GM18858 (cell line): ENCODE results near the gene CTSG.
"Not testable (repeated sequence)": the region's sequence is repeated elsewhere in the genome, so short reads cannot be mapped to it uniquely, and the experiment has no call there.

Experiments used
- ATAC-seq: cut with Tn5 transposase; IDR thresholded peaks from one replicate; pipeline ENCODE4 v1.9.1; 2021; ENCODE audit not compliant: unreplicated experiment

CTSG gene

GRCh38 chr14:24549064-24549463 lies 27.0 kb downstream of the CTSG start:
- not testable (repeated sequence) for ATAC-seq

DNA sequence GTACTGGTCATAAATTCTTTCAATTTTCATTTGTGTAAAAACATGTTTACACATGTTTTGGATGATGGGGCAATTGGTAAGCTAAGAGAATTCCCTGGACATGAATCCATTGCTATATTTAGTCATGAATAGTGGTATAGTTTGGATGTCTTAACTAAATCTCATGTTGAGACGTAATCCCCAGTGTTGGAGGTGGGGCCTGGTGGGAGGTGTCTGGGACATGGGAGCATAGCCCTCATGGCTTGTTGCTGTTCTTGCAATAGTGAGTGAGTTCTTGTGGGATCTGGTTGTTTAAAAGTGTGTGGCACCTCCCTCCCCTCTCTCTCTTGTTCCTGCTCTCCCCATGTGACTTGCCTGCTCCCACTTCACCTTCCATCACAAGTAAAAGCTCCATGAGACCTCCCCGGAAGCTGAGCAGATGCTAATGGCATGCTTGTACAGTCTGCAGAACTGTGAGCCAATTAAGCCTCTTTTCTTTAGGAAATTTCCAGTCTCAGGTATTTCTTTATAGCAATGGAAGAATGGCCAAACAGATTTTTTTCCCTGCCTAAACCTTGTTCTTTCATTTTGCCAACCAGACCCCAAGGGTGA lies 33.6 kb downstream of the CTSG start:
- no peak for ATAC-seq

- no peak for ATAC-seq
Observed at GRCh38 chr14:24535737-24536136, 40.3 kb downstream of the CTSG start.

DNA sequence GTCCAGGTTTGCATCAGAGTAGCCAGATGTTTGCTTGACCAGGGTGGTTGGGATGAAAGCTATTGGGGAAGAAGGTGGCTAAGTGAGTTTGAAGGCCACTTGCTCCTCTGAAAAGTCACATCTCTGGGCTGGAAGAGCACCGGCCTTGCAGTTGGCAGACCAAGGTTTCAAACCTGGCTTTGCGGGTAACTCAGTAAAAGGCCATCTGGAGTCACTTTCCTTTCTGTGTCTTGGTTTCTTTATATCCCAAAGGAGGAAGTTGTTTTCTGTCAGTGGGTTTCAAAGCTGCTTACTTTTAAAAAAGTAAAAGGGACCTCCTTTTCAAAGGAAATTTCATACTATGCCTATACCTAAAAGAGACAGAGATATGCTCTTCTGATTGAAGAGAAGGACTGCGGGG lies 41.8 kb downstream of the CTSG start:
- no peak for ATAC-seq

- not testable (repeated sequence) for ATAC-seq
Observed at GRCh38 chr14:24525877-24526620, 50.0 kb downstream of the CTSG start.
